MM.1S (cell line): ENCODE data around the gene BCL2A1.

ENCODE experiments used
- EZH2 ChIP-seq: fragments of 300-600 bp; sonication (generic); optimal IDR thresholded peaks from 2 replicates; pipeline ENCODE3; 2017; ENCODE audit warnings: low read depth, mild to moderate bottlenecking, antibody characterized with exemption, low read length, mixed read lengths
- TF ChIP-seq, protein P1 (sequence below): fragments of 300-600 bp; sonication (generic); IDR thresholded peaks from 2 replicates; pipeline ENCODE4 v1.5.1; 2016; ENCODE audit warnings: antibody characterized with exemption, low read length, mixed read lengths

DNA sequence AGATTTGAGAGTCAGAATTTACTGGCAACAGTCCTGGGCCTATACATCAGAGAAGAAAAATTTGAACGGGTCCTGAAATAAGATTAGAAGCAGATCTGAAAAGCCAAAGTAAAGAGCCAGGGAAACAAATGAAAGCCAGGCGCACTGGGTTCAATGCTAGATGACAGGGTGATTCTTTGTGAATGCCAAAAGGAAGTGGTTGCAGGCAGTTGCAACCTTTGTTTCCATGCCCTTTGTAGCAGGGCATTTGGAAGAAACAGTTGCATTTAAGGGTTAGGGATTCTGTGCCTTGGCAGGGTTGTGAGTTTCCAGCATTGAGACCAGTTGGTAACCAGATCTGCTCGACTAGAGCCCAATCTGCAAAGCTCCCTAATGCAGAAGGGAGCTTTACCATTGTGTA, 37.8 kb downstream of the BCL2A1 start:
- TF ChIP-seq, protein P1, sequence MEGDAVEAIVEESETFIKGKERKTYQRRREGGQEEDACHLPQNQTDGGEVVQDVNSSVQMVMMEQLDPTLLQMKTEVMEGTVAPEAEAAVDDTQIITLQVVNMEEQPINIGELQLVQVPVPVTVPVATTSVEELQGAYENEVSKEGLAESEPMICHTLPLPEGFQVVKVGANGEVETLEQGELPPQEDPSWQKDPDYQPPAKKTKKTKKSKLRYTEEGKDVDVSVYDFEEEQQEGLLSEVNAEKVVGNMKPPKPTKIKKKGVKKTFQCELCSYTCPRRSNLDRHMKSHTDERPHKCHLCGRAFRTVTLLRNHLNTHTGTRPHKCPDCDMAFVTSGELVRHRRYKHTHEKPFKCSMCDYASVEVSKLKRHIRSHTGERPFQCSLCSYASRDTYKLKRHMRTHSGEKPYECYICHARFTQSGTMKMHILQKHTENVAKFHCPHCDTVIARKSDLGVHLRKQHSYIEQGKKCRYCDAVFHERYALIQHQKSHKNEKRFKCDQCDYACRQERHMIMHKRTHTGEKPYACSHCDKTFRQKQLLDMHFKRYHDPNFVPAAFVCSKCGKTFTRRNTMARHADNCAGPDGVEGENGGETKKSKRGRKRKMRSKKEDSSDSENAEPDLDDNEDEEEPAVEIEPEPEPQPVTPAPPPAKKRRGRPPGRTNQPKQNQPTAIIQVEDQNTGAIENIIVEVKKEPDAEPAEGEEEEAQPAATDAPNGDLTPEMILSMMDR: no peak
- TF ChIP-seq EZH2: no peak
